Caco-2 (cell line): Measurements from ENCODE around the gene LAMC1. TPM values are rescaled to one million over a fixed set of nuclear protein-coding genes. Genes with fewer than 3 reads are reported as not detected.

Experiments used
- BruUV-seq: library from RNA; stranded (reverse); fragments of 400-500 nt; replicated peaks from 2 replicates; lab custom pipeline; 2021; lab: Mats Ljungman, UMichigan
- CTCF ChIA-PET: fragments of 300-600 bp; sonication (Branson Sonifier 250); formaldehyde crosslinking; loops from one replicate; lab custom pipeline; 2022; ENCODE audit warnings: antibody characterized with exemption; lab: Charles Lee
- POLR2A ChIA-PET: fragments of 300-600 bp; sonication (Branson Sonifier 250); formaldehyde crosslinking; loops from one replicate; lab custom pipeline; 2022; ENCODE audit warnings: antibody characterized with exemption; lab: Charles Lee
- DNase-seq, 2 experiments: peaks; one replicate each; pipeline versions ENCODE4 v3.0.0 to v3.0.0-alpha.2; 2020 to 2022
- H3K27me3 ChIP-seq: replicated peaks from 2 replicates; pipeline ENCODE4 v1.6.0; 2011; ENCODE audit warnings: low read length; ENCODE audit not compliant: control insufficient read depth, insufficient read depth
- H3K36me3 ChIP-seq: 2 replicates; pipeline ENCODE4 v1.5.1; 2011; ENCODE audit warnings: low read length; ENCODE audit not compliant: control insufficient read depth, insufficient read depth
- H3K4me1 ChIP-seq: fragments of 250-450 bp; sonication (Bioruptor Pico); 2 replicates; pipeline ENCODE4 v1.5.1; 2020; ENCODE audit warnings: mild to moderate bottlenecking
- H3K4me3 ChIP-seq: 2 replicates; pipeline ENCODE4 v1.5.1; 2011; ENCODE audit warnings: low read depth, mild to moderate bottlenecking, control low read depth, low read length
- H3K9me3 ChIP-seq: fragments of 250-450 bp; sonication (Bioruptor Pico); 2 replicates; pipeline ENCODE4 v1.5.1; 2020; ENCODE audit warnings: mild to moderate bottlenecking, moderate library complexity
- H3K27ac Mint-ChIP-seq: one replicate; pipeline ENCODE4 v1.8.0; 2022; ENCODE audit warnings: mixed read lengths; ENCODE audit not compliant: unreplicated experiment
- H3K27me3 Mint-ChIP-seq: one replicate; pipeline ENCODE4 v1.8.0; 2022; ENCODE audit warnings: mixed read lengths; ENCODE audit not compliant: insufficient read depth, unreplicated experiment
- H3K36me3 Mint-ChIP-seq: one replicate; pipeline ENCODE4 v1.8.0; 2022; ENCODE audit warnings: mild to moderate bottlenecking, mixed read lengths; ENCODE audit not compliant: insufficient read depth, unreplicated experiment
- H3K4me1 Mint-ChIP-seq: one replicate; pipeline ENCODE4 v1.8.0; 2022; ENCODE audit warnings: low read depth, mixed read lengths; ENCODE audit not compliant: unreplicated experiment
- H3K4me3 Mint-ChIP-seq: one replicate; pipeline ENCODE4 v1.8.0; 2022; ENCODE audit warnings: mild to moderate bottlenecking, moderate library complexity, mixed read lengths; ENCODE audit not compliant: unreplicated experiment
- H3K9me3 Mint-ChIP-seq: one replicate; pipeline ENCODE4 v1.8.0; 2022; ENCODE audit warnings: mixed read lengths; ENCODE audit not compliant: unreplicated experiment
- intact Hi-C: fragments of 100-400 bp; cut with micrococcal nuclease; formaldehyde crosslinking; loops from one replicate; pipeline ENCODE4 v1.10.0; 2022; ENCODE audit not compliant: unreplicated experiment
- total RNA-seq: library from RNA; stranded (reverse); gene quantifications from 2 replicates; pipeline ENCODE4 v1.2.3, GENCODE V29; 2022
- TF ChIP-seq, protein P1 (sequence below), 2 experiments: fragments of 200-600 bp in 1 of 2; IDR thresholded peaks; 1 replicate in 1 of 2; 2 replicates in 1 of 2; pipeline versions ENCODE4 v1.5.1 to v1.8.0; 2011 to 2022; ENCODE audit warnings: antibody characterized with exemption in 1 of 2, control low read depth in 1 of 2, inconsistent platforms in 1 of 2, low read depth in 1 of 2, low read length in 1 of 2, mild to moderate bottlenecking in 1 of 2, moderate library complexity in 1 of 2; ENCODE audit not compliant: insufficient read depth in 1 of 2, severe bottlenecking in 1 of 2, unreplicated experiment in 1 of 2

LAMC1 gene
- total RNA-seq, 1 experiment from 2014 or later: 323 TPM

DNA sequence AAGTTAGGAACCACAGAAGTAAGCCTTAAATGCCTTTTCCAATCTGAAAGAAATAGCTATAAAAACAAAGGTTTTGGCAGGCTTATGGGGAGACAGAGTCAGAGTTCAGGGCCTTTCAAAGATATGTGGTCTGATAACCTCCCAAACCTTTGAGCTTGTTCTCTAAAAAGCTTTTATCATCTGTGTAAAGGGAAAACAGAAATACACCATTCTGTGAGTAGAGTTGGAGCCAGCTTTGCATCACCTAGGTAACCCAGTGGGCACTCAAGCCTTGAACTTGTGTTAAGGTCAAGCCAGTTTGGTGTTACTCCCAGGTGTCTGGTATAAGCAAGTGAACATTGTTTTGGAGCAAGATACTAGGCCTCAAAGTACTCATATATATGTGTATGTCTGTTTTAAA lies 50.1 kb downstream of the LAMC1 start:
- no peak overlapping the region for H3K4me3 Mint-ChIP-seq
- Histone ChIP-seq H3K36me3 (no peaks in the 10 kb centered on the region), H3K27me3 (no peaks in the 10 kb centered on the region), H3K9me3 (no peaks in the 10 kb centered on the region), H3K4me3 (no peak overlapping the region), H3K4me1 (peaks cover 37% of the 10 kb centered on the region)
- H3K27ac Mint-ChIP-seq: no peak overlapping the region
- BruUV-seq: no TSS peak
- no peaks in the 10 kb centered on the region for H3K27me3 Mint-ChIP-seq
- intact Hi-C loops: no loop called here
- H3K36me3 Mint-ChIP-seq: peaks cover 26% of the 10 kb centered on the region
- TF ChIP-seq, protein P1, sequence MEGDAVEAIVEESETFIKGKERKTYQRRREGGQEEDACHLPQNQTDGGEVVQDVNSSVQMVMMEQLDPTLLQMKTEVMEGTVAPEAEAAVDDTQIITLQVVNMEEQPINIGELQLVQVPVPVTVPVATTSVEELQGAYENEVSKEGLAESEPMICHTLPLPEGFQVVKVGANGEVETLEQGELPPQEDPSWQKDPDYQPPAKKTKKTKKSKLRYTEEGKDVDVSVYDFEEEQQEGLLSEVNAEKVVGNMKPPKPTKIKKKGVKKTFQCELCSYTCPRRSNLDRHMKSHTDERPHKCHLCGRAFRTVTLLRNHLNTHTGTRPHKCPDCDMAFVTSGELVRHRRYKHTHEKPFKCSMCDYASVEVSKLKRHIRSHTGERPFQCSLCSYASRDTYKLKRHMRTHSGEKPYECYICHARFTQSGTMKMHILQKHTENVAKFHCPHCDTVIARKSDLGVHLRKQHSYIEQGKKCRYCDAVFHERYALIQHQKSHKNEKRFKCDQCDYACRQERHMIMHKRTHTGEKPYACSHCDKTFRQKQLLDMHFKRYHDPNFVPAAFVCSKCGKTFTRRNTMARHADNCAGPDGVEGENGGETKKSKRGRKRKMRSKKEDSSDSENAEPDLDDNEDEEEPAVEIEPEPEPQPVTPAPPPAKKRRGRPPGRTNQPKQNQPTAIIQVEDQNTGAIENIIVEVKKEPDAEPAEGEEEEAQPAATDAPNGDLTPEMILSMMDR (IDR thresholded peaks at IDR 0.05; ENCODE audit: insufficient read depth in 1 of 2, low read depth in 1 of 2, low read length in 1 of 2, severe bottlenecking in 1 of 2, unreplicated experiment in 1 of 2): no peak
- ChIA-PET CTCF (no interaction called here), POLR2A (no interaction called here)
- no peak for DNase-seq
- H3K4me1 Mint-ChIP-seq: peaks cover 43% of the 10 kb centered on the region
- H3K9me3 Mint-ChIP-seq: no peaks in the 10 kb centered on the region

DNA sequence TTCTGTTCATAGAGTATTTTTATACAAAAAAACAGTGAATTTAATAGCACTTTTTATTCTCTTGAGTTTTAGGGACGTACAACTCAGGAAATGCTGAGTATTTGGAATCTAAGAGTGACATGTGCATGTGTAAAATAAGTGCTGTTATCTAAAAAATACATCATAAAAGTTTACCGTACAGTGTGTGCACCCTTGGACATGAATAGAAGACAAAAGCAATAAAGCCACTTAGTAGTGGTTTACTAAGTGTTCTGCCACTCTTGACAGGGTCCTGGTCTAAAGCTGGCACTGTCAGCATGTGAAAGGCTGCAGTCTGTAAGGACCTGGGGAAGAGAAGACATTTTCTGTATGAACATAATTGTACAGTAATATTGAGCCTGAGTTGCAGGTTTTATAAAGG lies 51.0 kb downstream of the LAMC1 start:
- DNase-seq: no peak
- Histone ChIP-seq H3K4me3 (no peak overlapping the region), H3K9me3 (no peaks in the 10 kb centered on the region), H3K27me3 (no peaks in the 10 kb centered on the region), H3K4me1 (peaks cover 37% of the 10 kb centered on the region), H3K36me3 (no peaks in the 10 kb centered on the region)
- Mint-ChIP-seq H3K27me3 (no peaks in the 10 kb centered on the region), H3K36me3 (peaks cover 29% of the 10 kb centered on the region), H3K4me3 (no peak overlapping the region), H3K27ac (no peak overlapping the region), H3K4me1 (peaks cover 43% of the 10 kb centered on the region), H3K9me3 (no peaks in the 10 kb centered on the region)
- intact Hi-C loops: no loop called here
- TF ChIP-seq, protein P1 (IDR thresholded peaks at IDR 0.05; ENCODE audit: insufficient read depth in 1 of 2, low read depth in 1 of 2, low read length in 1 of 2, severe bottlenecking in 1 of 2, unreplicated experiment in 1 of 2): no peak
- CTCF ChIA-PET: no interaction called here
- POLR2A ChIA-PET: no interaction called here
- BruUV-seq: no TSS peak

DNA sequence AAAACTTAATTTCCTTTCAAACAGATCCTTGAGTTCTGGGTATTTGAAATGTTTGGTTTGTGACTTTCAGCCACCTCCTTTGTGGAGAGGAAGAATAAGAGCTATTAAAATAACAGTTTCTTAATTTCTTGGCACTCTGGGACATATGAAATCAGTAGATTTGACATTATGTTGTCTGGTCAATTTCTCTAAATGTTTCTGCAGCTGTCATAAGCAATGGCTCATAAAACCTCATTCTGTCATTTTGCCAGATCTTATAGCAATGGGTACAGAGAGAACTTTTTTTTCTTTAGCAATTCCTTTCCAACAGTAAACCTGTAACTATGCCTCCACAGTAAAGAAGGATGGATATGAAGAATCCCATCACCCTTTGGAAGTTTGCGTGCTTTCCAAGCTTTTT lies 52.6 kb downstream of the LAMC1 start:
- POLR2A ChIA-PET: no interaction called here
- CTCF ChIA-PET: no interaction called here
- H3K27me3 ChIP-seq: no peaks in the 10 kb centered on the region
- no peaks in the 10 kb centered on the region for H3K36me3 ChIP-seq
- no peaks in the 10 kb centered on the region for H3K9me3 Mint-ChIP-seq
- H3K9me3 ChIP-seq: no peaks in the 10 kb centered on the region
- no peak for DNase-seq
- peaks cover 27% of the 10 kb centered on the region for H3K4me1 Mint-ChIP-seq
- H3K27me3 Mint-ChIP-seq: no peaks in the 10 kb centered on the region
- no TSS peak for BruUV-seq
- H3K4me1 ChIP-seq: peaks cover 43% of the 10 kb centered on the region
- no peak overlapping the region for H3K4me3 ChIP-seq
- peaks cover 21% of the 10 kb centered on the region for H3K36me3 Mint-ChIP-seq
- H3K27ac Mint-ChIP-seq: no peak overlapping the region
- H3K4me3 Mint-ChIP-seq: no peak overlapping the region
- intact Hi-C loops: no loop called here
- TF ChIP-seq, protein P1 (IDR thresholded peaks at IDR 0.05; ENCODE audit: insufficient read depth in 1 of 2, low read depth in 1 of 2, low read length in 1 of 2, severe bottlenecking in 1 of 2, unreplicated experiment in 1 of 2): no peak
